Nephron progenitor cell (in vitro differentiated cells): Measurements from ENCODE around the gene NEK8.

Experiments
- DNase-seq: peaks from one replicate; pipeline ENCODE4 v3.0.0; 2021
- H3K27ac Mint-ChIP-seq: 2 replicates; pipeline ENCODE4 v1.8.0; 2021; ENCODE audit warnings: mild to moderate bottlenecking, moderate library complexity, mixed read lengths
- H3K27me3 Mint-ChIP-seq: 2 replicates; pipeline ENCODE4 v1.8.0; 2021; ENCODE audit warnings: mild to moderate bottlenecking, low read depth, mixed read lengths; ENCODE audit not compliant: poor library complexity
- H3K36me3 Mint-ChIP-seq: 2 replicates; pipeline ENCODE4 v1.8.0; 2021; ENCODE audit warnings: low read depth, mixed read lengths
- H3K4me1 Mint-ChIP-seq: 2 replicates; pipeline ENCODE4 v1.8.0; 2021; ENCODE audit warnings: mixed read lengths
- H3K4me3 Mint-ChIP-seq: 2 replicates; pipeline ENCODE4 v1.8.0; 2021; ENCODE audit warnings: mild to moderate bottlenecking, moderate library complexity, mixed read lengths
- H3K9me3 Mint-ChIP-seq: 2 replicates; pipeline ENCODE4 v1.8.0; 2021; ENCODE audit warnings: mild to moderate bottlenecking, moderate library complexity, mixed read lengths
- TF ChIP-seq, protein P1 (sequence below): fragments of 200-600 bp; sonication (generic); IDR thresholded peaks from 2 replicates; pipeline ENCODE4 v1.5.0; 2021; ENCODE audit warnings: antibody characterized with exemption

Gene NEK8

GRCh38 chr17:28705728-28706334 lies 22.8 kb upstream of the NEK8 start:
- TF ChIP-seq, protein P1, sequence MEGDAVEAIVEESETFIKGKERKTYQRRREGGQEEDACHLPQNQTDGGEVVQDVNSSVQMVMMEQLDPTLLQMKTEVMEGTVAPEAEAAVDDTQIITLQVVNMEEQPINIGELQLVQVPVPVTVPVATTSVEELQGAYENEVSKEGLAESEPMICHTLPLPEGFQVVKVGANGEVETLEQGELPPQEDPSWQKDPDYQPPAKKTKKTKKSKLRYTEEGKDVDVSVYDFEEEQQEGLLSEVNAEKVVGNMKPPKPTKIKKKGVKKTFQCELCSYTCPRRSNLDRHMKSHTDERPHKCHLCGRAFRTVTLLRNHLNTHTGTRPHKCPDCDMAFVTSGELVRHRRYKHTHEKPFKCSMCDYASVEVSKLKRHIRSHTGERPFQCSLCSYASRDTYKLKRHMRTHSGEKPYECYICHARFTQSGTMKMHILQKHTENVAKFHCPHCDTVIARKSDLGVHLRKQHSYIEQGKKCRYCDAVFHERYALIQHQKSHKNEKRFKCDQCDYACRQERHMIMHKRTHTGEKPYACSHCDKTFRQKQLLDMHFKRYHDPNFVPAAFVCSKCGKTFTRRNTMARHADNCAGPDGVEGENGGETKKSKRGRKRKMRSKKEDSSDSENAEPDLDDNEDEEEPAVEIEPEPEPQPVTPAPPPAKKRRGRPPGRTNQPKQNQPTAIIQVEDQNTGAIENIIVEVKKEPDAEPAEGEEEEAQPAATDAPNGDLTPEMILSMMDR = no peak
- H3K4me3 Mint-ChIP-seq = no peak overlapping the region
- no peaks in the 10 kb centered on the region for H3K9me3 Mint-ChIP-seq
- H3K27me3 Mint-ChIP-seq = peaks cover 3% of the 10 kb centered on the region
- peaks cover 30% of the 10 kb centered on the region for H3K4me1 Mint-ChIP-seq
- peak overlapping the region; percentile 96 for H3K27ac Mint-ChIP-seq
- no peak for DNase-seq
- H3K36me3 Mint-ChIP-seq = peaks cover 22% of the 10 kb centered on the region

GRCh38 chr17:28706471-28707338 lies 21.9 kb upstream of the NEK8 start:
- Mint-ChIP-seq H3K4me1 (peaks cover 32% of the 10 kb centered on the region), H3K27ac (peak overlapping the region; percentile 96), H3K27me3 (peaks cover 3% of the 10 kb centered on the region), H3K9me3 (no peaks in the 10 kb centered on the region), H3K4me3 (no peak overlapping the region), H3K36me3 (peaks cover 14% of the 10 kb centered on the region)
- no peak for DNase-seq
- TF ChIP-seq, protein P1 = no peak

GRCh38 chr17:28707339-28707720 lies 21.3 kb upstream of the NEK8 start:
- Mint-ChIP-seq H3K36me3 (peaks cover 11% of the 10 kb centered on the region), H3K9me3 (no peaks in the 10 kb centered on the region), H3K27ac (peak overlapping the region; percentile 7), H3K27me3 (peaks cover 3% of the 10 kb centered on the region), H3K4me1 (peaks cover 39% of the 10 kb centered on the region), H3K4me3 (no peak overlapping the region)
- no peak for DNase-seq
- TF ChIP-seq, protein P1 = no peak

DNA sequence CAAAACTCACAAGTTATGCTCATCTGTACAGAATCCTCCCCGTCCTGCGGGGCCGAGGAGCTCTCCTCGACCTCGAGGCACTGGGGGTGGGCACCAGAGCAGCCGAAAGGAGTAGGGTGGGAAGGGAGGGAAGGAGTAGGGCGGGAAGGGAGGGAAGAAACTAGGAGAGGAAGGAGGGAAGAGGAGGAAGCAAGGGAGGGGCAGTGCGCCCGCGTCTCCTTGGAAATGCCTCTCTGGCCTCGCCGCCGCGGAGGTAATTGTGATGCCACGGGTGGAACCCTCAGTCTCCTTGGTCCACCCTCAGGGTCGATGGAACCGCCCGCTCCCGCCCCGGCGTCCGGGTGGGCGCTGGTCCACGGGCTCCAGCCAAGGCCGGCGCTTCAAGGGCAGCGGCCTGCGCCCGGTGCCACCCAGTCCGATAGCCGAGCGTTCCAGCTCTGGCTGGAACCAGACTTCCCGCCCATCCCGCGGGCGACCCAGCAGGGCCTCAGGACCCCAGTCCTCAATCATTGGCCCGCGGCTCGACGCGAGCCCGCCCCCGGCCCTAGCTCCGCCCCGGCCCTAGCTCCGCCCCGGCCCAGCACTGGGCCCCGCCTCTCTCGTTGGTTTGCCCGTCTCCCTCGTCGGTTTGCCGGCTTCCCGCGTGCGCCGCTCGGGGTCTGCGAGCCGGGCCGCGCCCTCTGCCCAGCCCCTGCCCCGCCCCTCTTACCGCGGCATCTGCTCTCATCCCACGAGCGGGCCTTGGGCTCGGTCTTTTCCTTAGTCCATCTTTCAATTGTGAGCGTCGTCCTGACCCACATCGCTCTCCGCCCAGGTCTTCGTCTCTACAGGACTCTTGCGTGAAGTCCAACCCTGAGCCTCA lies 17.5 kb upstream of the NEK8 start:
- peak overlapping the region; percentile 100 for H3K27ac Mint-ChIP-seq
- H3K36me3 Mint-ChIP-seq = peaks cover 37% of the 10 kb centered on the region
- DNase-seq = peak; percentile 97
- H3K27me3 Mint-ChIP-seq = peaks cover 3% of the 10 kb centered on the region
- H3K4me1 Mint-ChIP-seq = peaks cover 60% of the 10 kb centered on the region
- H3K4me3 Mint-ChIP-seq = peak overlapping the region; percentile 96
- TF ChIP-seq, protein P1 = no peak
- H3K9me3 Mint-ChIP-seq = no peaks in the 10 kb centered on the region

DNA sequence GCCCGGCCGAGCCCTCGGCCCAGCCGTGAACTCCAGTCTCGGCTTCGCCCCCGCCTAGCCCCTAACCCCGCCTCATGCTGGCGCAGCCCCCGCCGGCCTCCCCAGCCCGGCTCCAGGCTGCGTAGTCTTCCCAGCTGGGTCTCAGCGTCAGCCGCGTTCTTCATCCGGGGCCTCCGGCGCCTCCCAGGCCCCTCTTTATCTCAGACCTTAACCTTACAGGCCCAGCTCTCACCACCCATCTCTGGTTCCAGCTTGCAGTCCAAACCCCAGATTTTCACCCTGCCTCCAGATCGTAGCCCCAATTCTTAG lies 16.9 kb upstream of the NEK8 start, which contains the start of gene PROCA1:
Gene PROCA1, minus strand, starts transcription at position 166 of the 309 bp plus-strand sequence. CDS start 228 bp downstream, outside the sequence.
- Mint-ChIP-seq H3K27ac (peak within 1 kb of the TSS; percentile 100), H3K36me3 (peaks cover 37% of the 10 kb centered on the region), H3K4me1 (peaks cover 66% of the 10 kb centered on the region), H3K9me3 (no peaks in the 10 kb centered on the region), H3K4me3 (peak within 1 kb of the TSS; percentile 96), H3K27me3 (peaks cover 3% of the 10 kb centered on the region)
- TF ChIP-seq, protein P1 = no peak
- DNase-seq = no peak
